IPS DF 19.7 (cell line): ENCODE results near the gene EIF3K.
A peak's percentile ranks its signal among the peaks of the same experiment; 100 is the strongest.
"Not testable (repeated sequence)": the region's sequence is repeated elsewhere in the genome, so short reads cannot be mapped to it uniquely, and the experiment has no call there.

Experiments used
- DNase-seq: peaks from one replicate; pipeline ENCODE4 v3.0.0-alpha.2; 2013; ENCODE audit warnings: low read depth, low spot score

The EIF3K gene

DNA sequence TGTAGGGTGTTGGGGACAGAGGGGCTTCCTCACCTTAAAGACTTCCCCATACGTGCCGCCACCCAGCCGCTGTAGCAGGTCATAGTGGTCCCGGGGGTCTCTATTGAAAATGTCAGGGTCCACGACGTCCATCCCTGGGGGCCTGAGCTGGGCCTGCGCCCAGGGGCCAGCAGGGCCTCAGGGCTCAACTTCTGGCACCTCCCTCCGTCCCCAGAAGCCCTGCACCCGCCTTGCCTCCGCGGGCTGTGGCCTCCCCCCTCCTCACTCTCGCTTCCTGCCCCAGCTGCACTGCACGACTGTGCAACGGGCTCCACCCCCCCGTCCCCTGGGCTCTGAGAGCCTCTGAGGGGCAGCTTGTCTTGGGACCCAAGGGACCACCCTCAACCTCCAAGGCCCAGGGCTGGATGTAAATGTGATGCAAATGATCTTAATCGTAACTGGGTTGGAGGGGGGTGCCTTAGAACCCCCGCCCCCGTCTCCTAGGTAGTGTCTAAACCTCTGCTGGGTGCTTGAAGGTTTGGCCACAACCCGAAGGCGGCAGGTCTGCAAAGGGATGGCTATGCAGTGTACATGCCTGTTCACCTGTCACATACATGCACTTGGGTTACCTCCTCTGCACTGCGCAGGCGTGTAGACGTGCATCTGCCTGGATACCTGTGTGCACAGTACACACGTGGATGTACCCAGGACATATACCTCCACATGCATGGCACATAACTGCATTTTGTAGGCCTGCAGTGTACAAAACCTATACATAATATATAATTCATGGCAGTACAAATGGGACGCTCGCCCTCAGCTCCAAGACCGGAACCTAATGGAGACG is 1.0 kb upstream of the EIF3K start, which contains the start of gene MAP4K1:
TSS of gene MAP4K1 (minus strand) at position 190 of the 826 bp plus-strand sequence. CDS start at position 132, 58 bp downstream.
- no peak for DNase-seq

DNA sequence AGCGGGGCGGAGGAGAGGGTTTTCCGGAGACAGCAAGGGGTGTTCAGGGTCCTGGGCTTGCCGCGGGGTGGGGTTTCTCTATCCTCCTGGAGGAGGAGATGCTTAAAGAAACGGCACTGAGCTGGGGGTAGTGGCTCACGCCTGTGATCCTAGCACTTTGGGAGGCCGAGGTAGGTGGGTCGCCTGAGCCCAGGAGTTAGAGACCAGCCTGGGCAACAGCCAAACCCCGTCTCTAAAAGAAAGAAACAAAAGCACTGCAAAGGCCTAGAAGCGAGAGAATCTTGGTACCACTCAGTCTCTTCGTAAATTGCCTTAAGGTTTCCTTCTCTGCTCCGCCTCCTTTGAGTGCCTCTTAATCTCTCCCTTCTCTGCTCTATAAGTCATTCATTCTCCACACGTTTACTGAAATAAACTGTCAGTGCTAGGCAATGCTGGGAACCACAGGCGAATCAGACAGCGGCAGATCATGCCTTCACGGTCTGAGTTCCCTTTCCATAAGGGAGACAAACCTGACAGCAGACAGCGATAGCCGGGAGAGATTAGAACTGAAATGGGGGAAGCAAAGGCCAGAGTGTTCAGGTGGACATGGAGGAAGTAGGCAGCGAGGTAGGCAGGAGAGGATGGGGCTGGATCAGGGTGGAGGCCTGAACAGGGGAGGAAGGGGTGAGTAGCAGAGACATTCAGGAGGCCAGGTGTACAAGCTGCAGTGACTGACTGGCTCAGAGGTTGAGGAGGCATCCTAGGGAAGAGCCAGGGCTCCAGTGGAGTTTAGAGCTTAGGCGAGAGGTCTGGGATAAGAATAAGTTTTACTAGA is 580 bp downstream of the EIF3K start:
- DNase-seq, result no peak

DNA sequence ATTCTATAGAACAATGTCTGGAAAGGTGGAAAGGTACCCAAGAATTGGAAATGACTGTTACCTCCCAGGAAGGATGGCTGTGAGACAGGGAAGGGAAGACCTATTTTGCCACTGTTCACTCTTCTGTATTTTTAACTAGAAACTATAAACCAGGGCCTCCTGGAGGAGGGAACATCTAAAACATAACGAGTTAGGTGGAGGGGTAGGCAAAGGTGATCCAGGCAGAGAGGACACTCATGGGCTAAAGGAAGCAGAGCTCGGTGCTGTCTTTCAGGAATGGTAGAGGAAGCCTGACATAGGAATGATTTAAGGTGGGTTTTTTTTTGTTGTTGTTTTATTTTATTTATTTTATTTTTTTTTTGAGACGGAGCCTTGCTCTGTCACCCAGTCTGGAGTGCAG is 5.8 kb downstream of the EIF3K start:
- DNase-seq, result no peak

DNA sequence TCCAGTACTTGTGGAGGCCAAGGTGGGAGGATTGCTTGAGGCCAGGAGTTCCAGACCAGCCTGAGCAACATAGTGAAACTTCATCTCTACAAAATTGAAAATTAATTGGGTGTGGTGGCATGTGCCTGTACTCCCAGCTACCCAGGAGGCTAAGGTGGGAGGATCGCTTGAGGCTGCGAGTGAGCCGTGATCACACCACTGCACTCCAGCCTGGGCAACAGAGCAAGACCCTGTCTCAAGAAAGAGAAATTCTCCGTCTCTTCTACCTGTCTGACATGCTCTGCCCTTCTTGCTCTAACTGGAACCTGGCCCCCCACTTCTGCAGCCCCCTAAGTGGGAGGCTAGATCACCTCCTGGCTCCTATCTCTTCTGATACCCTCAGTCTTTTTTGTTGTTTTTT is 7.4 kb downstream of the EIF3K start:
- DNase-seq, result no peak

DNA sequence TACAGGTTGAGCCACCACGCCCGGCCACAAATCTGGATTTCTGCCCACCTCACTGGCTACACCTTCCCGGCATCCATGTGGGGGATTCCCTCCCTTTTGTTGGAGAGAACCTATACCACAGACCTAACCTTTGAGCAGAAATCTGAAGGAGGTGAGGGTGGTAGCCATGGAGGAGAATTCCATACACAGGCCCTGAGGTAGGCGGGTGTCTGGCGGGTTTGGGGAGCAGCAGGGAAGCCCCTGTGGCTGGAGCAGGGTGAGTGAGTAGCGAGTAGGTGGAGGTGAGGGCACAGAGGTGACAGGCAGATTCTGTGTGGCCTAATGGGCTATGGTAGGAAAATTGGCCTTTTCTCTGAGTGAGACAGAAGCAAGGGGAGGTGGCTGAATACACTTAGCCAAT is 10.6 kb downstream of the EIF3K start:
- no peak for DNase-seq

DNA sequence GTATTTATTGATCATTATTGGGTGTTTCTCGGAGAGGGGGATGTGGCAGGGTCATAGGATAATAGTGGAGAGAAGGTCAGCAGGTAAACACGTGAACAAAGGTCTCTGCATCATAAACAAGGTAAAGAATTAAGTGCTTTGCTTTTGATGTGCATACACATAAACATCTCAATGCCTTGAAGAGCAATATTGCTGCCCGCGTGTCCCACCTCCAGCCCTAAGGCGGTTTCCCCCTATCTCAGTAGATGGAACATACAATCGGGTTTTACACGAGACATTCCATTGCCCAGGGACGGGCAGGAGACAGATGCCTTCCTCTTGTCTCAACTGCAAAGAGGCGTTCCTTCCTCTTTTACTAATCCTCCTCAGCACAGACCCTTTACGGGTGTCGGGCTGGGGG is 12.3 kb downstream of the EIF3K start:
- DNase-seq, result not testable (repeated sequence)

DNA sequence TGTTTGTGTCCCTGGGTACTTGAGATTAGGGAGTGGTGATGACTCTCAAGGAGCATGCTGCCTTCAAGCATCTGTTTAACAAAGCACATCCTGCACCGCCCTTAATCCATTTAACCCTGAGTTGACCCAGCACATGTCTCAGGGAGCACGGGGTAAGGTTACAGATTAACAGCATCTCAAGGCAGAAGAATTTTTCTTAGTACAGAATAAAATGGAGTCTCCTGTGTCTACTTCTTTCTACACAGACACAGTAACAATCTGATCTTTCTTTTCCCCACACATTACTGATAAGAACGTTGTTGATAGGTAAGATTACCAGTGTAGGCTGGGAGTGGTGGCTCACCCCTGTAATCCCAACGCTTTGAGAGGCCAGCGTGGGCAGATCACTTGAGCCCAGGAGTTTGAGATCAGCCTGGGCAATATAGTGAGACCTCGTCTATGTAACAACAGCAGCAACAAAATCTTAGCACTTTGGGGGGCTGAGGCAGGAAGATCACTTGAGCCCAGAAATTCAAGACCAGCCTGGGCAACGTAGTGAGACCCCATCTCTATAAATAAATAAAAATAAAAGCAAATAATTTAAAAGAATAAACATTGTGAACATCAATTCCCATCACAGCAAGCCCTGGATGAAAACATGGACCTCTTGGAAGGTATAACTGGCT is 13.0 kb downstream of the EIF3K start:
- not testable (repeated sequence) for DNase-seq

DNA sequence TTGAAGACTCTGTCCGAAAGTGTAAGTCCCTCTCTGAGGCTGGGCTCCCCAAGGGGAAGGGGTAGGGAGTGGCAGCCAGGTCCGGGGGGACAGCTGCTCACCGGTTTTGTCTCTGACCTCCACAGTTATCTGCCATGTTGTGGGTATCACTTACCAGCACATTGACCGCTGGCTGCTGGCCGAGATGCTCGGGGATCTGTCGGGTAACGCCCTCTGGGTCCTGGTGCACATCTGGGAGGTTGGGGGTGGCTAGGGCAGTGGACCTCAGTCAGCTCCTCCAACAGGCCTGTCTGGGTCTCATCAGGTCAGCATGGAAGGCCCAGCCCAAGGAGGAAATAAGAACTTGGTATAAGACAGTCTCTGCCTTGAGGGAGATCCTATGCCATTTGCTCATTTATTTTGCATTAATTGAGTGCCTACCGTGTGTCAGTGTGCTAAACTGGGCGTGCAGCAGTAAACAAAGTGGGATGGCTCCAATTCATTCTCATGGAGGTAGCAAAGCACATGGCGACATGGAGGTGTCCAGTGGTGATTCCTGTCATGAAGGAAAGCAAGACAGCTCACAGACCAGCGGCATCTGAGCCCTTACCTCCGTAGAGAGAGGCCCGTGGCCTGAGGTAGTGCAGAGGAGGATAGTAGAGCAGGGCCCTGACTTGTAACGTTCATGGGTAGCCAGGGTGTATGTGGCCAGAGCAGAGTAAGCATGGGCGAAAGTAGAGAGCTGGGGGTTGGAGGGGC is 13.7 kb downstream of the EIF3K start:
- no peak for DNase-seq

DNA sequence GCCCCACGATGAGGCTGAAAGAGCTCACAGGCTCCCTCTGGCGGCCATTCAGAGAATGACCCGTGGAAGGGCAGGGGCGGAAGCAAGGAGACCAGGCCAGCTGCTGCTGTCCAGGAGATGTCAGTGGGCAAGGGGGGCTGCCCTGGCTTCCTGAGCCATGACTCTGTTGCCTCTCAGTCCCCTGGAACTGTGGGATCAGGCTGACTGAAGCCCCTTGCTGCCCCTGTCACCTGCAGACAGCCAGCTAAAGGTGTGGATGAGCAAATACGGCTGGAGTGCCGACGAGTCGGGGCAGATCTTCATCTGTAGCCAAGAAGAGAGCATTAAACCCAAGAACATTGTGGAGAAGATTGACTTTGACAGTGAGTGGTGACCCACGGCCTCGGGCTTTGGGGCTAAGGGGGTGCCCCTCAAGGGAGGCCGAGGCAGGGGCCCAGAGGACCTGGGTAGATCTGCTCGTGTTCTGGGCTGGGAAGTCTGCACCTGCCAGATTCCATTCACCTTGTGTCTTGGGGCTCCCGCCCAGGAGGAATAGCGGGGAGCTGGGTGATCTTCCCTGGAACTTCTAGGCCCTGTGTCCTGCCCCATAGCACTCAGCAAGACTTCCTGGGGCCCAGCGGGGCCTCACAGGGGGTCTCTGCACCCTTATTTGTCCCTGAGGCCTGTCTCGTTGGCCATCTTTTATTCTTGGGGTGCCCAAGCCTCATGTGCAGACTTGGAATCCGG is 15.9 kb downstream of the EIF3K start:
- DNase-seq, result no peak

DNA sequence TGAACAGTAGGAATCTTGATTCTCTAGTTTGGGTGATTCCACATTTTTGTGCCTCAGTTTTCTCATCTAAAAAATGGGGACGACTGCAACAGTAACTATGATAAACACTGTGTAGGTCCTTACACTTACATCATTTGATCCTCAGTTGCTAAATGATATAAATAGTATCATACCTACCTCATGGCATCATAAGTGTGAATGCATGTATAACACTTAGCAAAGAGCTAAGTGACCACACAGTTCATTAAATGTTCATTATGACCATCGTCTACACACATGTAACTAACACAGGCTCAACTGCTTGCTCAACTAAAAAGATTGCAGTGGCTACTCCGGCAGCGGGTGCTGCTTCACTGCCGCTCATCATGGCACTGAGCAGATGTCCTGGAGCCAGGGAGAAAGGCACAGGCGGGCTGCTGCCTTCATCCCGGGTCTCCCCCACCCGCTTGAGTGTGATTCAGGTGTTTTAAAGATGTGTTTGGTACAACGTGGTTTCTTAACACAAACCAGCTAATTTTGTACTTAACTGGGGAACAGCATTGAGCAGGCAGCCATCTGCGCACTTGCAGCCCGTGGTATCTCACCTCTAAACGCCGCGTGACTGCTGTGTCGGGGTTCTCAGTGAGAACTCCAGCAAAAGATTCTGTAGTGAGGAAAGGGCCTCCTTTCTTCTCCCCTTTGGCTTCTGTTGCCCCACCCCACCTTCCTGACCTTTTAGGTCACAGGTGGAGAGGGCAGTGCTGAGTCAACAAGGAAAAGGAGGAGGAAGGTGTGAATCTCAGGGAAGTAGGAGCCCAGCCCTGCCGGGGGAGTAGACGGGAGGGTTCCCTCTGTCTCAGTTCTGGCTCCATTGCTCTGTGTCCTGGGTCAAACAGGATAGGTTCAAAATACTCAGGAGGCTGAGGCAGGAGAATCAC is 16.8 kb downstream of the EIF3K start:
- DNase-seq, result no peak

DNA sequence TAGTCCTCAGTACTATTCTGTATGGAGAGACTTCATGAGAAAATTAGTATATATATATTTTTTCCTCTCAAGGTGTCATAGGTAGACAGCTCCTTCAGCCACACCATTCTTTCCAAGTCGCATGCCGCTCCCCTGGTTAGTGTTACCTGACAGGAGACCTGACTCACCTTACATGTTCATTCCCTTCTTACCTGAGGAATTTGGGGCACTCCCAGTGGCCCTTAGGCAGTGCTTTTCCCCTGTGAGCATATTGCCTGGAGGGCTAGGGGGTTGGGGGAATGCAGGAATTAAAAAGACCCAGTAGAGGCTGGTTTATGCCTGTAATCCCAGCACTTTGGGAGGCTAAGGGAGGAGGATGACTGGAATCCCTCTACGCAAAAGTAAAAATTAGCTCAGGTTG is 19.5 kb downstream of the EIF3K start:
- no peak for DNase-seq

DNA sequence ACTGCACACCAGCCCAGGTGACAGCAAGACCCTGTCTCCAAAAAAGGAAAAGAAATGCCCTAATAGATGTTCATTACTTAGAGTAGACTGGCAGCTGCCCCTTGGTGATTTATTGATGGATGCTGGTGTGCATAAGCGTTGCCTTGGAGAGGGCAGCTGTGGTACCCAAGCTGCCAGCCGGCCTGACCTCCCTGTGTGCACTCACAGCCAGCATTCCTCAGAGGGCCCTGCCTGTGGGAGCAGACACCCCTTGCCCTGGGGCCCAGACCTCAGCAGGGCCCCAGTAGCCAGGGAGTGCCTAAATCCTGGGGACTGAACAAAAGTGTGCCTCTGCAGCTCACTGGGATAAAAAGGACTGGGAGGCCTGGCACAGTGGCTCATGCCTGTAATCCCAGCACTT is 20.7 kb downstream of the EIF3K start:
- no peak for DNase-seq

DNA sequence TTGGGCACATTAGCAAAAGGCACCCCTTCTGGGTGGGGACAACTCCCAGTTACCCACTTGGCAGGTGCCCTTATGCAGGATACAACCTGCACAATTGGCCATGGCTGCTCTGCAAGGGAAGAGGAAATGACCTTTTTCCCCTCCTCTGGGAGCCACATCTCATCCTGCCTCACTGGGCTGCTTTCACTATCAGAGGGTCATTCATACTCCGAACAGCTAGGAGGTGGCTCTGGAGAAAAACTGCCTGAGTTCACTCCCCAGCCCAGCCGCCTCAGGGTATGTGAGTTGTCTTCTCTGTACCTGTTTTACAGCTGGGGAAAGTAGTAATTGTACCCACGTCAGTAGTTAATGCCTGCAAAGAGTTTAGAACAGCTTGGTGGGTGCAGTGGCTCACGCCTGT is 21.4 kb downstream of the EIF3K start:
- DNase-seq, result no peak

DNA sequence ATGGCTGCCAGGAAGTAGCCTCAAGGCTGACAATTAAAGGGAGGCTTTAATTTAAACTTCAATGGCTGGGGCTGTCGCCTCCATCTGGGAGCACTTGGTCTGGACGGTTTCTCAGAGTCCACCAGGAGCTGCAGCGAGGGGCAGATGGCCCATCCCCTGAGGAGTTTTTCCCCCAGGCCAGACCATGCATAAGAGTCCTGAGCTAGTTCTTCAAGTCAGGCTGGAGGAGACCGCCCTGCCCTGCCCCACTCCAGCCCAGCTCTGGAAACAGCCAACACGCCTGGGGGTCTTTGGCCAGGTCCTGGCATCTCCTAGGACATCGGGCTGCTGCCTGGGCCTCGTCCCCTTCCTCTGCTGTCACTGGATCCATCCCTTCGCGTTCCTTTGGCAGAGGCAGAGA is 23.2 kb downstream of the EIF3K start:
- DNase-seq, result no peak

DNA sequence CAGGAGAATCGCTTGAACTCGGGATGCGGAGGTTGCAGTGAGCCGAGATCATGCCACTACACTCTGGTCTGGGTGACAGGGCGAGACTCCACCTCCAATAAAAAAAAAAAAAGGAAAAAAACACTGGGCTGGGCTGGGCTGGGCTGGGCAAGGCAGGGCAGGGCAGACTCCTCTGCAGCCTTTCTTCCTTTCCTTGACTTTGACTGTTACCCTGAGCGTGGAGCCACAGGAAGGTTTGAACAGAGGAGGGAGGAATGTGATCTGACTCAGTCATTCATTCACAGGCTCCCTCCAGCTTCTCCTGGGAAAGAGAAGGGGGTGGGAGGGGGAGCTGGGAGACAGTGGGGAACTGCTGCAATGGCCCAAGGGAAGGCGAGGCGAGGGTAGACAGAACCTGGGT is 25.7 kb downstream of the EIF3K start:
- DNase-seq, result no peak

DNA sequence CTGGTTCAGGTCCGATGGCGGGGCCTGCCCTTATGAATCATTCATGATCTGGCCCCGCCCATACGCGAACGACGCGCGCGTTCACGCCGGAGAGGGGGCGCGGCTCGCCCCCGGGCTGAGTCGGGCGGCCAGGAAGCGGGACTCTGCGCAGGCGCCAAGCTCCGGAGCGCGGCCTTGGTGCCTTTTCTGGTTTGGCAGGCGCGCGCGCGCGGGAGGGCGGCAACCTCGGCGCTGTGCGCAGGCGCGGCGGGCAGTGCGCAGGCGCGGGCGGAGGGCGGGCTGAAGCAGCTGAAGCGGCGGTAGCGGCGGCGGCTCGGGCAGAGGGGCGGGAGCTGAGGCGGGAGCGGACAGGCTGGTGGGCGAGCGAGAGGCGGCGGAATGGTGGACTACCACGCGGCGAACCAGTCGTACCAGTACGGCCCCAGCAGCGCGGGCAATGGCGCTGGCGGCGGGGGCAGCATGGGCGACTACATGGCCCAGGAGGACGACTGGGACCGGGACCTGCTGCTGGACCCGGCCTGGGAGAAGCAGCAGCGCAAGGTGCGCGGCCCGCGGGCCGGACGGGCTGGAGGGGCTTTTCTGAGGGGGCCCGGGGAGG is 28.5 kb downstream of the EIF3K start, which contains the start of gene ACTN4:
TSS of gene ACTN4 (plus strand) at position 282 of the 598 bp plus-strand sequence. CDS start at position 379, 97 bp downstream.
- peak; percentile 71 for DNase-seq

DNA sequence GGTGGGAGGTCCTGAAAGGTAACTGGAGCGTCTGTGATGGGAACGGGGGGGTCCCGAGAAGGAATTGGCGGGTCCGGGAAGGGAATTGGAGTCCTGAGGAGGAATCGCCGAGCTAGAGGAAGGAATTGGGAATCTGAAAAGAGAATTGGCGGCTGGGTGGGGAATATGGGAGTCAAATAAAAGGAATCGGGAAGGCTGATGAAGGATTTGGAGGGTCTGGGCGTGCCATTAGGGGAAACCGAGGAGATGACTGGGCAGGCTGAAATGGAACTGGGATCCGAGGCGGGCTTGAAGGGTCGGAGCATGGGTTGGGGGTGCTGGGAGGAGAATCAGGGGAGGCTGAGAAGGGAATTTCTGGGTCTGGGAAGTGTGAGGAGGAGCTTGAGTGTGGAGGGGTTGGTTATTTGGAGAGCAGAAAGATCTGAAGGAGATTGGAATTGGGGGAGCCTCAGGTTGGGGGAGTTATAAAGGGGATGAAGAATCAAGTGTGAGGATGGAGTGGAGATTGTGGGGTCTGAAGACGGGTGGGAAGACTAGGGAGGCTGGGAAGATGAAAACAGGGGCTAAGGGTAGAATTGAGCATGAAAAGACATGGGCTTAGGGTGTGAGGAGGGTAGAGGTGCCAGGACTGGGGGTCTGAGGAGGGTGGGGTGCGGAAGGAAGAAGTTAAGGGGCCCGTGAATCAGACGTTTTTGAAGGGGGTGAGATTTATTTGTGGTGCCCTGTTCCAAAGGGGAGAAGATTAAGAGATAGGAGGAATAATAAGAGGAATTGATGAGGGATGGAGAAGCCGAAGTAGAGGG is 29.2 kb downstream of the EIF3K start:
- DNase-seq, result no peak

DNA sequence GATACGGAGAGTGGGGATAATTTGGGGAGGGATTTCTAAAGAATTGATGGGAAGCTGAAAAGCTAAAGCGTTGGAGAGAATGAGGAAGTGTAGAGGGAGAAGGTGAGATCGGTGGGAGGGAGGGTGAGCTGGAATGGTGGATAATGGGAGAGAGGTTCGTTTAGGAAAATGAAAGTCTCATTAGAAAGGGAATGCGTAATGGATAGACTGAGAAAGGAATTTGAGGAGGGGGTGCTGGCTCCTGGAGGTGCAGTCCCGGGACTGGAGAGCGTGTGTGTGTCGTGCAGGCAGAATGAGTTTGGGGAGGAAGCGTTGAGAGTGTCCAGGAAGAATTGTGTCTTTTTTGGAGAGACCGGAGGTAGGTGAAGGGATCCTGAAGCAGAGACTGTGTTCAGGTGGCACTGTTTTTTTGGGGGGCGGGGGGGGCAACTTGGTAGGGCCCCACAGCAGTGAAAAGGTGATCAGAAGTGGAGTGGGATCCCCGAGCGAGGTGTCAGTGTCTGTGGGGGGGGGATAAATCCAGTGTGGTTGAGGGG is 29.8 kb downstream of the EIF3K start:
- DNase-seq, result no peak
